Left lung (tissue), 10 donors: ENCODE data around the gene ESRP2. TPM values are rescaled to one million over a fixed set of nuclear protein-coding genes. Genes with fewer than 3 reads are reported as not detected.

Source experiments
- ATAC-seq: fragments of 200-7000 bp; cut with Tn5 transposase; one replicate; pipeline ENCODE4 v1.9.1; 2020; ENCODE audit warnings: moderate library complexity
- DNase-seq, 4 donors: peaks; one replicate each; pipeline ENCODE4 v3.0.0-alpha.2; 2013 to 2020
- H3K27ac ChIP-seq, 2 donors: fragments of 200-600 bp; sonication (generic) in 1 of 2; one replicate each; pipeline versions ENCODE4 v1.5.0 to v1.8.0; 2020 to 2021
- H3K27me3 ChIP-seq, 2 donors: fragments of 200-600 bp; sonication (generic) in 1 of 2; one replicate each; pipeline versions ENCODE4 v1.5.0 to v1.8.0; 2020 to 2021
- H3K36me3 ChIP-seq, 2 donors: fragments of 200-600 bp; sonication (generic) in 1 of 2; one replicate each; pipeline versions ENCODE4 v1.5.0 to v1.8.0; 2020 to 2021
- H3K4me1 ChIP-seq, 2 donors: fragments of 200-600 bp; one replicate each; pipeline ENCODE4 v1.8.0; 2021
- H3K4me3 ChIP-seq, 2 donors: fragments of 200-600 bp; sonication (generic) in 1 of 2; one replicate each; pipeline versions ENCODE4 v1.5.0 to v1.8.0; 2020 to 2021; ENCODE audit warnings: mild to moderate bottlenecking in 1 of 2
- H3K9me3 ChIP-seq, 2 donors: fragments of 200-600 bp; sonication (generic) in 1 of 2; one replicate each; pipeline versions ENCODE4 v1.5.0 to v1.8.0; 2020 to 2021
- CTCF ChIP-seq, 2 donors: fragments of 200-600 bp; sonication (generic) in 1 of 2; IDR thresholded peaks; one replicate each; pipeline versions ENCODE4 v1.5.0 to v1.8.0; 2021; ENCODE audit warnings: antibody characterized with exemption in 2 of 2
- intact Hi-C, 2 donors: fragments of 100-400 bp; cut with DNase I; formaldehyde crosslinking; loops; one replicate each; pipeline versions ENCODE4 v1.11.2 to v1.14.2; 2022
- polyA plus RNA-seq, 6 donors: library from polyadenylated mRNA; unstranded; fragments of 120-200 nt; gene quantifications; one replicate each; pipeline ENCODE4 v1.2.1, GENCODE V29; 2013; ENCODE audit not compliant: insufficient read length in 6 of 6
- total RNA-seq, 2 donors: library from RNA; stranded (reverse); fragmentation: NEBNext Ultra II Directional; extraction: Animal tissue kit (Norgen Biotek cat#: 25700); gene quantifications; one replicate each; pipeline ENCODE4 v1.2.1, GENCODE V29; 2021
- donor health status: DM: no; HTN: yes; CAD: no.
- donor health status: DM: no; HTN: no; CAD: no.

The ESRP2 gene
- total and polyA plus RNA-seq, 8 donors: 45.7 to 62.6 (median 54.2) TPM

- no peak for TF ChIP-seq CTCF (IDR thresholded peaks at IDR 0.05)
- peak; percentile 79 for ATAC-seq
- Histone ChIP-seq H3K36me3 (peaks cover 0 to 17% of the 10 kb centered on the region in 2 donors), H3K27me3 (no peaks in the 10 kb centered on the region), H3K9me3 (no peaks in the 10 kb centered on the region), H3K4me3 (no peak overlapping the region), H3K4me1 (no peaks in the 10 kb centered on the region), H3K27ac (no peak overlapping the region)
- DNase-seq: no peak
- intact Hi-C loops: no loop called here
These were observed 29.7 kb downstream of the ESRP2 start for GRCh38 chr16:68206245-68206644.

- DNase-seq (no peak), ATAC-seq (no peak)
- H3K27me3 ChIP-seq: no peaks in the 10 kb centered on the region
- intact Hi-C loops: no loop called here
- no peak overlapping the region for H3K4me3 ChIP-seq
- no peaks in the 10 kb centered on the region for H3K9me3 ChIP-seq
- H3K27ac ChIP-seq: no peak overlapping the region
- peaks cover 0 to 19% of the 10 kb centered on the region in 2 donors for H3K36me3 ChIP-seq
- TF ChIP-seq CTCF (IDR thresholded peaks at IDR 0.05): no peak
- no peaks in the 10 kb centered on the region for H3K4me1 ChIP-seq
These were observed 33.8 kb downstream of the ESRP2 start for GRCh38 chr16:68202091-68202519.

- no peaks in the 10 kb centered on the region for H3K27me3 ChIP-seq
- TF ChIP-seq CTCF (IDR thresholded peaks at IDR 0.05): no peak
- H3K4me3 ChIP-seq: no peak overlapping the region
- DNase-seq (no peak), ATAC-seq (peak; percentile 59)
- H3K36me3 ChIP-seq: peaks cover 0 to 19% of the 10 kb centered on the region in 2 donors
- intact Hi-C loops: no loop called here
- no peak overlapping the region for H3K27ac ChIP-seq
- H3K4me1 ChIP-seq: no peaks in the 10 kb centered on the region
- H3K9me3 ChIP-seq: no peaks in the 10 kb centered on the region
These were observed 35.7 kb downstream of the ESRP2 start for GRCh38 chr16:68200088-68200783.

- ATAC-seq: no peak
- Histone ChIP-seq H3K27ac (no peak overlapping the region), H3K27me3 (no peaks in the 10 kb centered on the region), H3K4me1 (no peaks in the 10 kb centered on the region), H3K4me3 (no peak overlapping the region), H3K9me3 (no peaks in the 10 kb centered on the region), H3K36me3 (peaks cover 0 to 26% of the 10 kb centered on the region in 2 donors)
- no peak for TF ChIP-seq CTCF (IDR thresholded peaks at IDR 0.05)
- intact Hi-C loops: no loop called here
- no peak for DNase-seq
These were observed 38.7 kb downstream of the ESRP2 start for GRCh38 chr16:68197250-68197649.

GRCh38 chr16:68194251-68194650, 41.7 kb downstream of the ESRP2 start:
- DNase-seq: no peak
- ATAC-seq: peak; percentile 10
- no peak overlapping the region for H3K4me3 ChIP-seq
- no peak for TF ChIP-seq CTCF (IDR thresholded peaks at IDR 0.05)
- peaks cover 0 to 47% of the 10 kb centered on the region in 2 donors for H3K36me3 ChIP-seq
- intact Hi-C loops: no loop called here
- H3K9me3 ChIP-seq: no peaks in the 10 kb centered on the region
- peaks cover 0 to 10% of the 10 kb centered on the region in 2 donors for H3K4me1 ChIP-seq
- H3K27me3 ChIP-seq: no peaks in the 10 kb centered on the region
- no peak overlapping the region for H3K27ac ChIP-seq
